CD14-positive monocyte (primary cell): ENCODE results near the gene C5orf63. TPM values are rescaled to one million over a fixed set of nuclear protein-coding genes. Genes with fewer than 3 reads are reported as not detected.

ENCODE experiments used
- DNase-seq, 3 donors: peaks; one replicate each; pipeline ENCODE4 v3.0.0-alpha.2; 2011 to 2022
- H2AFZ ChIP-seq: 2 replicates; pipeline ENCODE4 v1.6.0; 2012; ENCODE audit warnings: mild to moderate bottlenecking, low read depth, low read length, inconsistent platforms; ENCODE audit not compliant: insufficient read depth, poor library complexity, severe bottlenecking
- H3K27ac ChIP-seq, 2 donors: 1 replicate in 1 of 2; 2 replicates in 1 of 2; pipeline ENCODE4 v1.5.1; 2012 to 2013; ENCODE audit warnings: low read length in 2 of 2, control low read depth in 1 of 2, inconsistent platforms in 1 of 2, low read depth in 1 of 2, mild to moderate bottlenecking in 1 of 2
- H3K27me3 ChIP-seq, 2 donors: one replicate each; pipeline versions ENCODE4 v1.6.0 to v1.6.1; 2011 to 2013; ENCODE audit warnings: low read length in 2 of 2; ENCODE audit not compliant: control insufficient read depth in 2 of 2, insufficient read depth in 2 of 2
- H3K36me3 ChIP-seq, 2 donors: replicated peaks in 1 of 2; 1 replicate in 1 of 2; 2 replicates in 1 of 2; pipeline versions ENCODE4 v1.5.1 to v1.6.1; 2012 to 2013; ENCODE audit warnings: low read length in 2 of 2, control low read depth in 1 of 2, inconsistent platforms in 1 of 2, mild to moderate bottlenecking in 1 of 2; ENCODE audit not compliant: insufficient read depth in 2 of 2, control insufficient read depth in 1 of 2
- H3K4me1 ChIP-seq, 2 donors: 1 replicate in 1 of 2; 2 replicates in 1 of 2; pipeline versions ENCODE4 v1.5.1 to v1.6.1; 2012 to 2013; ENCODE audit warnings: low read length in 2 of 2, control low read depth in 1 of 2, inconsistent platforms in 1 of 2, mild to moderate bottlenecking in 1 of 2, moderate library complexity in 1 of 2; ENCODE audit not compliant: insufficient read depth in 2 of 2, control insufficient read depth in 1 of 2
- H3K4me2 ChIP-seq: replicated peaks from 2 replicates; pipeline ENCODE3; 2012; ENCODE audit warnings: low read length, moderate library complexity, mild to moderate bottlenecking; ENCODE audit not compliant: poor library complexity, severe bottlenecking; ENCODE audit errors: extremely low read depth
- H3K4me3 ChIP-seq, 3 experiments: fragments of 200-600 bp in 1 of 3; sonication (generic) in 1 of 3; replicated peaks in 1 of 3; 1 replicate in 2 of 3; 2 replicates in 1 of 3; pipeline ENCODE4 v1.5.1; 2011 to 2013; ENCODE audit warnings: low read length in 3 of 3, mild to moderate bottlenecking in 3 of 3, control low read depth in 2 of 3, low read depth in 2 of 3, inconsistent platforms in 1 of 3, moderate library complexity in 1 of 3
- H3K79me2 ChIP-seq: 2 replicates; pipeline ENCODE4 v1.6.0; 2012; ENCODE audit warnings: mild to moderate bottlenecking, control low read depth, inconsistent platforms, low read length, moderate library complexity; ENCODE audit not compliant: insufficient read depth
- H3K9ac ChIP-seq: 2 replicates; pipeline ENCODE4 v1.6.0; 2017; ENCODE audit warnings: low read length, mild to moderate bottlenecking; ENCODE audit not compliant: insufficient read depth, poor library complexity, severe bottlenecking
- H3K9me3 ChIP-seq, 2 donors: replicated peaks in 1 of 2; 1 replicate in 1 of 2; 2 replicates in 1 of 2; pipeline versions ENCODE4 v1.5.1 to v1.6.1; 2012 to 2013; ENCODE audit warnings: low read length in 2 of 2, control low read depth in 1 of 2; ENCODE audit not compliant: control insufficient read depth in 1 of 2, insufficient read depth in 1 of 2
- H4K20me1 ChIP-seq: 2 replicates; pipeline ENCODE4 v1.6.0; 2012; ENCODE audit warnings: mild to moderate bottlenecking, low read length, control low read depth, moderate library complexity; ENCODE audit not compliant: insufficient read depth
- H3K27ac Mint-ChIP-seq, 7 donors: one replicate each; pipeline ENCODE4 v1.8.0; 2020; ENCODE audit warnings: mild to moderate bottlenecking in 7 of 7, mixed read lengths in 7 of 7, moderate library complexity in 6 of 7, inconsistent platforms in 2 of 7
- H3K27me3 Mint-ChIP-seq, 3 donors: one replicate each; pipeline ENCODE4 v1.8.0; 2021 to 2022; ENCODE audit warnings: low read depth in 3 of 3, mild to moderate bottlenecking in 3 of 3, mixed read lengths in 3 of 3, moderate library complexity in 3 of 3, inconsistent platforms in 1 of 3
- H3K36me3 Mint-ChIP-seq, 2 donors: one replicate each; pipeline ENCODE4 v1.8.0; 2020; ENCODE audit warnings: mixed read lengths in 2 of 2, inconsistent platforms in 1 of 2, mild to moderate bottlenecking in 1 of 2
- H3K4me1 Mint-ChIP-seq: one replicate; pipeline ENCODE4 v1.8.0; 2020; ENCODE audit warnings: mild to moderate bottlenecking, mixed read lengths
- H3K4me3 Mint-ChIP-seq, 2 donors: one replicate each; pipeline ENCODE4 v1.8.0; 2020; ENCODE audit warnings: mild to moderate bottlenecking in 2 of 2, mixed read lengths in 2 of 2, moderate library complexity in 1 of 2
- H3K9me3 Mint-ChIP-seq, 7 donors: one replicate each; pipeline ENCODE4 v1.8.0; 2020 to 2022; ENCODE audit warnings: mixed read lengths in 7 of 7, mild to moderate bottlenecking in 6 of 7, moderate library complexity in 6 of 7, inconsistent platforms in 2 of 7
- WGBS: methylation state at CpG from one replicate; pipeline ENCODE4 v1.1.5; 2013; ENCODE audit warnings: missing lambda C conversion rate; ENCODE audit not compliant: insufficient coverage; 5-methylcytosine and 5-hydroxymethylcytosine counted together
- intact Hi-C, 2 donors: fragments of 100-400 bp; cut with micrococcal nuclease; formaldehyde crosslinking; loops; one replicate each; pipeline versions ENCODE4 v1.15.0 to v1.15.1; 2023
- polyA plus RNA-seq, 3 donors: library from polyadenylated mRNA; depleted of rRNA in 1 of 3; unstranded in 2 of 3; stranded (reverse) in 1 of 3; fragments of 300-500 nt in 2 of 3; fragments of >200 nt in 1 of 3; fragmentation: Illumina TruSeq in 2 of 3; gene quantifications; 1 replicate in 2 of 3; 2 replicates in 1 of 3; pipeline ENCODE4 v1.2.3, GENCODE V29; 2012 to 2021
- TF ChIP-seq, protein P1 (sequence below): fragments of 200-600 bp; IDR thresholded peaks from one replicate; pipeline ENCODE4 v1.8.0; 2022; ENCODE audit warnings: antibody characterized with exemption, mild to moderate bottlenecking

The C5orf63 gene
- polyA plus RNA-seq, 3 donors = 0.27 to 1.5 TPM; not detected in 1

DNA sequence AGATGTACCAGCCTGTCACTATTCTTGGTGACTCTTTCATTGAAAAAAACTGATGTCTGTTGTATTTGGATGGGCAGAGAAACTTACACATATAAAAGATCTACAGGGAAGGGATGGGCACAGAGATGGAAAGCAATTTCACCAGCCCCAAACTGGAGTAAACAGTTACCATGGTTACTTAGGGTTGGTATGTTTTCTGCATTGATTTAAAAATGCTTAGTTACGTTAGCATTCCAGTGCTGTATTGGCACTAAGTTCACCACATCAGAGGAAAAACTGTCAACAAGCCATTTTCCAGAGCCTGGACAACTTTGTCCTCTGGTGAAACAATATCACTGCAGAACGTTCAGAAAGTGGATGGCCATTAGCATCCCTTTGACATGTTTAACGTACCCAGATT is 70.9 kb downstream of the C5orf63 start:
- no peak overlapping the region for H2AFZ ChIP-seq
- no peaks in the 10 kb centered on the region for H3K36me3 ChIP-seq
- no peak overlapping the region for H3K4me3 ChIP-seq
- Mint-ChIP-seq H3K9me3 (peaks cover 0 to 4% (median 0%) of the 10 kb centered on the region in 7 donors), H3K4me1 (no peaks in the 10 kb centered on the region), H3K27ac (no peak overlapping the region), H3K27me3 (peaks cover 0 to 2% (median 2%) of the 10 kb centered on the region in 3 donors), H3K4me3 (no peak overlapping the region), H3K36me3 (no peaks in the 10 kb centered on the region)
- intact Hi-C loops = no loop called here
- no peaks in the 10 kb centered on the region for H3K4me1 ChIP-seq
- no peaks in the 10 kb centered on the region for H3K79me2 ChIP-seq
- TF ChIP-seq, protein P1, sequence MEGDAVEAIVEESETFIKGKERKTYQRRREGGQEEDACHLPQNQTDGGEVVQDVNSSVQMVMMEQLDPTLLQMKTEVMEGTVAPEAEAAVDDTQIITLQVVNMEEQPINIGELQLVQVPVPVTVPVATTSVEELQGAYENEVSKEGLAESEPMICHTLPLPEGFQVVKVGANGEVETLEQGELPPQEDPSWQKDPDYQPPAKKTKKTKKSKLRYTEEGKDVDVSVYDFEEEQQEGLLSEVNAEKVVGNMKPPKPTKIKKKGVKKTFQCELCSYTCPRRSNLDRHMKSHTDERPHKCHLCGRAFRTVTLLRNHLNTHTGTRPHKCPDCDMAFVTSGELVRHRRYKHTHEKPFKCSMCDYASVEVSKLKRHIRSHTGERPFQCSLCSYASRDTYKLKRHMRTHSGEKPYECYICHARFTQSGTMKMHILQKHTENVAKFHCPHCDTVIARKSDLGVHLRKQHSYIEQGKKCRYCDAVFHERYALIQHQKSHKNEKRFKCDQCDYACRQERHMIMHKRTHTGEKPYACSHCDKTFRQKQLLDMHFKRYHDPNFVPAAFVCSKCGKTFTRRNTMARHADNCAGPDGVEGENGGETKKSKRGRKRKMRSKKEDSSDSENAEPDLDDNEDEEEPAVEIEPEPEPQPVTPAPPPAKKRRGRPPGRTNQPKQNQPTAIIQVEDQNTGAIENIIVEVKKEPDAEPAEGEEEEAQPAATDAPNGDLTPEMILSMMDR = no peak
- H3K9me3 ChIP-seq = no peaks in the 10 kb centered on the region
- H3K9ac ChIP-seq = no peak overlapping the region
- DNase-seq = no peak
- H4K20me1 ChIP-seq = no peaks in the 10 kb centered on the region
- no peak overlapping the region for H3K4me2 ChIP-seq
- WGBS = 94% methylated on average over 3 of the region's 3 CpGs
- H3K27ac ChIP-seq = no peak overlapping the region
- no peaks in the 10 kb centered on the region for H3K27me3 ChIP-seq

GRCh38 chr5:127001621-127002296 is 71.5 kb downstream of the C5orf63 start:
- no peak overlapping the region for H3K4me3 Mint-ChIP-seq
- Histone ChIP-seq H3K27ac (no peak overlapping the region), H2AFZ (no peak overlapping the region), H3K4me2 (no peak overlapping the region), H4K20me1 (no peaks in the 10 kb centered on the region), H3K4me3 (no peak overlapping the region), H3K9ac (no peak overlapping the region), H3K4me1 (no peaks in the 10 kb centered on the region), H3K9me3 (no peaks in the 10 kb centered on the region), H3K79me2 (no peaks in the 10 kb centered on the region), H3K27me3 (no peaks in the 10 kb centered on the region), H3K36me3 (no peaks in the 10 kb centered on the region)
- no peak overlapping the region for H3K27ac Mint-ChIP-seq
- no CpG with 5 or more reads among the region's 4 CpGs for WGBS
- no peaks in the 10 kb centered on the region for H3K4me1 Mint-ChIP-seq
- H3K9me3 Mint-ChIP-seq = peaks cover 0 to 4% (median 0%) of the 10 kb centered on the region in 7 donors
- H3K27me3 Mint-ChIP-seq = peaks cover 0 to 2% (median 2%) of the 10 kb centered on the region in 3 donors
- intact Hi-C loops = no loop called here
- TF ChIP-seq, protein P1 = no peak
- DNase-seq = no peak
- no peaks in the 10 kb centered on the region for H3K36me3 Mint-ChIP-seq

Other genes with a start within 250 kb of the C5orf63 start
- 1 to 10 TPM in 1 of 3 donors, under 1 TPM in 2; 0.88 to 1.6 (median 0.96) TPM for gene MARCHF3, start 42.9 kb downstream of the C5orf63 start, polyA plus RNA-seq
- gene MEGF10, start 217.3 kb upstream of the C5orf63 start, polyA plus RNA-seq = not detected